Fibroblast of skin of left quadriceps (primary cell): ENCODE data around the gene ARMC5.
"Not testable (repeated sequence)": the region's sequence is repeated elsewhere in the genome, so short reads cannot be mapped to it uniquely, and the experiment has no call there.

Experiments
- DNase-seq, 2 experiments: peaks; one replicate each; pipeline ENCODE4 v3.0.0-alpha.2; 2013; ENCODE audit warnings: low read depth in 2 of 2

Gene ARMC5

DNA sequence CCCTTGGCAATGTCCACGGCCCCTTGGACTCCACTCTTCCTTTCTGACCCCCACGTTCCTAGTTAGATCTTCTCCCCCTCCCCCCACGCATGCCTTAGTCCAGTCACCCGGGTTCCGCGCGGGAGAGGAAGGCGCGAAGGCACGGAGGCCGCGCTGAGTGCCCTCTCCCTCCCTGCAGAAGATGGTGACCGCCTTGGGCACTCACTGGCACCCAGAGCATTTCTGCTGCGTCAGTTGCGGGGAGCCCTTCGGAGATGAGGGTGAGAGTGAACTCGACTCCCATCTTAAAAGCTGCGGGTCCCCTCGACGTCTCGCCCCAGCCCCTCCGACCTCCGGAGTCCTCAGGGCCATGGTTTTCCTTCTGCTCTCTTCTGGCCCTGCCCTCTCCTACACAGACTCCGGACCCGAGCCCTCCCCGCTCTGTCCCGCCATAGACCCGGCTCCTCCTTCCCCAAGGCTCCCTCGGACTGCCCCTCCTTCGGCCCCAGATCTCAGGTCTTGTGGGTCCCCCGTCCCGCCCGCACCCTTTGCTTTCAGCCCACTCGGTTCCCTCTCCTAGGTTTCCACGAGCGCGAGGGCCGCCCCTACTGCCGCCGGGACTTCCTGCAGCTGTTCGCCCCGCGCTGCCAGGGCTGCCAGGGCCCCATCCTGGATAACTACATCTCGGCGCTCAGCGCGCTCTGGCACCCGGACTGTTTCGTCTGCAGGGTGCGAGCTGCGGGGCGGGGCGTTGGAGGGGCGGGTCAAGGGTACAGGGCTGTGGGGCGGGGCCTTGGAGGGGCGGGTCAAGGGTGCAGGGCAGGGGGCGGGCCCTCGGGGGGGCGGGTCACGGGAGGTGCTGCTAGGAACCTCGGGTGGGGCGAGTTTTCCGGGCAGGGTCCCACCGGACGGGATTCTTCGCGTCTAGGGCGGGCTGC, 17.3 kb downstream of the ARMC5 start:
- no peak for DNase-seq

DNA sequence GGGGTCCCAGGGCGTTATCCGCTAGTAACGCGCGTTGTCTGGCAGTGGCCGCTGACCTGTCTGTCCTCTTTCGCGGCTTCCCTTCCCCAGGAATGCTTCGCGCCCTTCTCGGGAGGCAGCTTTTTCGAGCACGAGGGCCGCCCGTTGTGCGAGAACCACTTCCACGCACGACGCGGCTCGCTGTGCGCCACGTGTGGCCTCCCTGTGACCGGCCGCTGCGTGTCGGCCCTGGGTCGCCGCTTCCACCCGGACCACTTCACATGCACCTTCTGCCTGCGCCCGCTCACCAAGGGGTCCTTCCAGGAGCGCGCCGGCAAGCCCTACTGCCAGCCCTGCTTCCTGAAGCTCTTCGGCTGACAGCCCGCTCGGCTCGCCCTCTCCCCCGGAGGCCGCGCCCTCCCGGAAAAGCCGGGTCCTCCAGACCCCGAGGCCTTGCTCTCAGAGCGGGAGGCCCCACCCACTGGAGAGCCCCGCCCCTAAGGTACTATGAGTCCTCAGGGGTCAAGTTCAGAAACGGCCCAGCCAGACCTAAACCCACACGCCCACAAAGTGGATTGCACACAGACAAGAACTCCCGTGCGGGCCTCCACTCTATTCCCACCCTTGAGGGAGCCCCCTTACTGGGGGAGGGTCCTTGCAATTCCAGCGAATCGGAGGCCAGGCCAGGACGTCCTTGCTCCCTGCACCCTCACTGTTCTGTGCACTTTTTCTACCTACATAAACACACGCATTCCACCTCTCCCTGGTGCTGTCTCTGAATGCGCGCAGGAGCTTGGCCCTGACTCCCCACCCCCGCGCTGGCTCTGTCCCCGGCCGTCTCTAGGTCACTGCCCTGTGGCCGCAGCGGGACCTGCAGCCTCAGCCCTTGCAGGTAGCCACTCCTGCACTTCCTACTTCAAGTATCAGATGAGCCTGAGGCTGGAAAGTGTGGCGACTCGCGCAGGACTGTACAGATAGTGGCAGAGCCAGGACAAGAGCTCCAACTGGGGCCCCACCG, 18.2 kb downstream of the ARMC5 start:
- no peak for DNase-seq

GRCh38 chr16:31478956-31479355, 19.7 kb downstream of the ARMC5 start:
- no peak for DNase-seq

- no peak for DNase-seq
Observed at GRCh38 chr16:31479751-31480150, 20.4 kb downstream of the ARMC5 start.

- DNase-seq = no peak
Observed at GRCh38 chr16:31480851-31481536, 21.7 kb downstream of the ARMC5 start.

DNA sequence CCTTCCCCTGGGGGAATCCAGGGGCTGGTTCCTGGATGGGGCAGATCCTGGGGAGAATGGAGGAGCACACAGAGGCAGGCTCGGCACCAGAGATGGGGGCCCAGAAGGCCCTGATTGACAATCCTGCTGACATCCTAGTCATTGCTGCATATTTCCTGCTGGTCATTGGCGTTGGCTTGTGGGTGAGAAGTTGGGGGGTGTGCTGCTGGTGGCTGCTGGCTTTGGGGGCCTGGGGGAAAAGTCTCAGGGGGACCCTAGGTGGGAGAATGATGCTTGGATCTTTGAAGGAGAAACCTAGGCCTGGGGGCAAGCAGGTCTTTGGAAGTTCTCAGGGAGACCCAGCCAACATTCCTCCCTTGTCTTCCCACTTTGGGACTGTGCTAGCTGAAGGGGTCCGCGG, 23.8 kb downstream of the ARMC5 start, which contains the start of gene SLC5A2:
Gene SLC5A2 (plus strand): TSS at position 43 of the 400 bp plus-strand sequence. CDS start 14 bp downstream, at position 57.
- no peak for DNase-seq

DNA sequence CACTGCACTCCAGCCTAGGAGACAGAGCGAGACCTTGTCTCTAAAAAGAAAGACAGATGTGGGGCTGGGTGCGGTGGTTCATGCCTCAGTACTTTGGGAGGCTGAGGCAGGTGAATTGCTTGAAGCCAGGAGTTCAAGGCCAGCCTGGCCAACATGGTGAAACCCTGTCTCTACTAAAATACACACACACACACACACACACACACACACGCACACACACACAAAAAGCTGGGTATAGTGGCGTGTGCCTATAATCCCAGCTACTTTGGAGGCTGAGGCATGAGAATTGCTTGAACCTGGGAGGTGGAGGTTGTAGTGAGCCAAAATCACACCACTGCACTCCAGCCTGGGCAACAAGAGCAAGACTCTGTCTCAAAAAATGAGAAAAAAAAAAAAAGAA, 24.7 kb downstream of the ARMC5 start:
- not testable (repeated sequence) for DNase-seq

DNA sequence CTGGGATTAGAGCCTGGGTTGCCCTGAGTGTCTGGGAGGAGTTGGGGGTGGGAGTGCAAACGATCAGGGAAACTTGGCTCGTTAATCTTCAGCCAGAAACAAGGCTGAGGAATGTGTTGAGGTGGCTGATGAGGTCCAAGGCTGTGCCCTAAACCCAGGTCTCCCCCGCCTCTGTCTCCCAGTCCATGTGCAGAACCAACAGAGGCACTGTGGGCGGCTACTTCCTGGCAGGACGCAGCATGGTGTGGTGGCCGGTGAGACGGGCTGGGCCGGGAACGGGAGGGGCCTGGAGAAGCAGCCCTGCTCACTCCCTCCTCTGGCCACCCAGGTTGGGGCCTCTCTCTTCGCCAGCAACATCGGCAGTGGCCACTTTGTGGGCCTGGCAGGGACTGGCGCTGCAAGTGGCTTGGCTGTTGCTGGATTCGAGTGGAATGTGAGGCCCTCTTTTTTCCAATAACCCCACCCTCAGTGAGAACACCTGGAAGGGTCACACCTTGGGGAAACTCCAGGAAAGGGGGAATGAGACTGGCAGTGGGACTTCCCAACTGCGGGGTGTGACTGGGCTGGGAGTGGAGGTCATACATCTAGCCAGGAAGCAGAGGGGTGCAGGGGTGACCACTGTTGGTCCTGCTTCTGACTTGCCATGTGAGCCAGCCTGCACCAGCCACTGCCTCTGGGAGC, 25.3 kb downstream of the ARMC5 start:
- DNase-seq = no peak

DNA sequence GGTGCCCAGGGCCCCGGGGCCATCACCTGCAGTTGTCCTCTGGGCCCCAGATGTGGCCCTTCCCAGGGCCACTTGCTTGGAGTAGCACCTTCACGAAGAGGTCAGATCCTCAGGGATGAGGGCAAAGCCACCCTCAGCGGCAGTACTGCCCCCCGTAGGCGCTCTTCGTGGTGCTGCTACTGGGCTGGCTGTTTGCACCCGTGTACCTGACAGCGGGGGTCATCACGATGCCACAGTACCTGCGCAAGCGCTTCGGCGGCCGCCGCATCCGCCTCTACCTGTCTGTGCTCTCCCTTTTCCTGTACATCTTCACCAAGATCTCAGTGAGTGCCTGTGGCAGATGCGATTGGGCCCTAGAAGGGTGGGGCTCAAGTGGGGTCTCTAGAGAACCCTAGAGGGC, 26.3 kb downstream of the ARMC5 start:
- no peak for DNase-seq

DNA sequence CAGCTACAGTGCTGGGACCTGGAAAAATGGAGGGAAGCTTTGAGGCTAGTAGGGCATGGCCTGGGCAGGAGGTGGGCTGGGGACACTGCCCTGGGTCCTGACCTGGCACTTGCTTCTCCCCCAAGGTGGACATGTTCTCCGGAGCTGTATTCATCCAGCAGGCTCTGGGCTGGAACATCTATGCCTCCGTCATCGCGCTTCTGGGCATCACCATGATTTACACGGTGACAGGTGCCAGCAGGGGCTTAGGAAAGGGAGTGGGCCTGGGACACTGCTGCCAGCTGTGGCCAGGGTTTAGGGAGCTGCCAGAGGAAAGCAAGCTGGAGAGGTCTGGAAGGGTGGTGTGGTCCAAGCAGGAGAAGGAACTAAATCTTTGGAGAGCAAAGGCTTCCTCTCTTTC, 26.7 kb downstream of the ARMC5 start:
- DNase-seq = no peak

DNA sequence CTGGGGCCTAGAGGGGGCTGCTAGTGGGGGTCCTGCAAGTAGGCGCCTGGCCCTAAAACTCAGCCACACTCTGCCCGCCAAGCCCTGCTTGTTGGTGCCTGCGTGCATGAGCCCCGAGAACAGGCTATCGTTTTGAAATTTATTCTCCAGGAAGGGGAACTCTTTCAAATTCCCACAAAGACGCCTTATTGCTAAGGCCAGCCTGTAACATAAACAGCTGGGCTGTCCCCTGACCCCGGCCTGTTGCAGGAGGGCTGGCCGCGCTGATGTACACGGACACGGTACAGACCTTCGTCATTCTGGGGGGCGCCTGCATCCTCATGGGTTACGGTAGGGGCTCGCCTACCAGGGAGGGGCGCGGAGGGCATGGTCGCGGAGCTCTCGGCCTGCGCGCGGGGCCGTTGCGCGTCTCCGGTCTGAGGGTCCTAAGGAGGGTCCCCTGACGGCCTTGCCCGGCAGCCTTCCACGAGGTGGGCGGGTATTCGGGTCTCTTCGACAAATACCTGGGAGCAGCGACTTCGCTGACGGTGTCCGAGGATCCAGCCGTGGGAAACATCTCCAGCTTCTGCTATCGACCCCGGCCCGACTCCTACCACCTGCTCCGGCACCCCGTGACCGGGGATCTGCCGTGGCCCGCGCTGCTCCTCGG, 27.9 kb downstream of the ARMC5 start:
- no peak for DNase-seq

- no peak for DNase-seq
Observed at GRCh38 chr16:31487720-31488467, 28.6 kb downstream of the ARMC5 start.

DNA sequence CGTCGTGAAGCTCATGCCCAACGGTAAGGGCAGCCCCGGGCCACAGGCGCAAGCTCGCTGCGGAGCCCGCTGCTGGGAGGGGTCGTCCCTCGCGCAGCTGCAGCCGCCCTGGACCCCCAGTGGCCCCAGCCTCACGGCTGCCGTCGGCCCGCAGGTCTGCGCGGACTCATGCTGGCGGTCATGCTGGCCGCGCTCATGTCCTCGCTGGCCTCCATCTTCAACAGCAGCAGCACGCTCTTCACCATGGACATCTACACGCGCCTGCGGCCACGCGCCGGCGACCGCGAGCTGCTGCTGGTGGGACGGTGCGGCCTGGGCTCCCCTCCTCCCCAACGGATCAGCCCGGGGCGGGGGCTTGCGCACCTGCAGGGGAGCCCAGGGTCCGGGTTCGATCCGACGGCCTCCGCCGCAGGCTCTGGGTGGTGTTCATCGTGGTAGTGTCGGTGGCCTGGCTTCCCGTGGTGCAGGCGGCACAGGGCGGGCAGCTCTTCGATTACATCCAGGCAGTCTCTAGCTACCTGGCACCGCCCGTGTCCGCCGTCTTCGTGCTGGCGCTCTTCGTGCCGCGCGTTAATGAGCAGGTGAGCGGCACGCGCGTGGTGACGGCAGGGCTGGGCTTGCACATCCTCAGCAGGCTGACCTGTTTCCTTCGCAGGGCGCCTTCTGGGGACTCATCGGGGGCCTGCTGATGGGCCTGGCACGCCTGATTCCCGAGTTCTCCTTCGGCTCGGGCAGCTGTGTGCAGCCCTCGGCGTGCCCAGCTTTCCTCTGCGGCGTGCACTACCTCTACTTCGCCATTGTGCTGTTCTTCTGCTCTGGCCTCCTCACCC, 29.4 kb downstream of the ARMC5 start:
- no peak for DNase-seq

DNA sequence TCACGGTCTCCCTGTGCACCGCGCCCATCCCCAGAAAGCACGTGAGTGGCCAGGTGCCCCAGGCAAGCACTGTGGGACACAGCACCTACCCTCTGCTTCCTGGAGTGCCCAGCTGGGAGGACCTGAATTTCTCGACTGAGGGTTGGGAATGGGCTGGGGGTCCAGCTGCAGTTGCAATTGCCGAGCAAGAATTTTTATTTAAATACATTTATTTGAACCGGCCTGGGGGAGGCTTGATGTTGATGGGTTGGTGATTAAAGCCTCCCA, 29.9 kb downstream of the ARMC5 start:
- DNase-seq = no peak

DNA sequence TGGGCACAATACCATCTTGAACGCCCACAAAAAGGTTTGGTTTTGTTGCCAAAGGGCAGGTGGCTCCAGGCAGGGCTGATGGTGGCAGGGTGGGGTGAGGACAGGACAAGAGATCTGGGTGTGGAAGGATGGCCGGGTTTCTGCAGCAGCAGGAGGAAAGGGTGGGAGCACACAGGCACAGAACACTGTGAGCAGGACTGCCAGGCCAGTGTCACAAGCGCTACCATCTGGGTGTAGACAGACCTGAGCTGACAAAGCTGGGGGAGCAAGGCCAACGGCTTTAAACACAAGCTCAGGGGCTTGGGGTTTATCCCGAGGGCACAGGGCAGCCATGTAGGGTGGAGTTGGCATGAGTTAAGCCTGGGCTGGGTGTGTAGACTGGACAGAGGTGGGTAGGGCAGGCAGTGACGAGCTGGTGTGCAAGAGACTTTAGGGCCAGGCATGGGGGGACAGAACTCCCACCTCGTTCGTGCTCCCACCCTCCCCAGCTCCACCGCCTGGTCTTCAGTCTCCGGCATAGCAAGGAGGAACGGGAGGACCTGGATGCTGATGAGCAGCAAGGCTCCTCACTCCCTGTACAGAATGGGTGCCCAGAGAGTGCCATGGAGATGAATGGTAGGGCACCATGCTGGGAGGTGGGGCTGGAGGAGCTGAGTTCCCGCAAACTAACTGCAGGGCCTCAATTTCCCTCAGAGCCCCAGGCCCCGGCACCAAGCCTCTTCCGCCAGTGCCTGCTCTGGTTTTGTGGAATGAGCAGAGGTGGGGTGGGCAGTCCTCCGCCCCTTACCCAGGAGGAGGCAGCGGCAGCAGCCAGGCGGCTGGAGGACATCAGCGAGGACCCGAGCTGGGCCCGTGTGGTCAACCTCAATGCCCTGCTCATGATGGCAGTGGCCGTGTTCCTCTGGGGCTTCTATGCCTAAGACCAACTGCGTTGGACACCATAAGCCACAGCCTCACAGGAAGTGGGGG, 30.6 kb downstream of the ARMC5 start:
- no peak for DNase-seq

- no peak for DNase-seq
Observed at GRCh38 chr16:31491778-31492418, 32.6 kb downstream of the ARMC5 start.

- no peak for DNase-seq
Observed at GRCh38 chr16:31493506-31494125, 34.3 kb downstream of the ARMC5 start.
